Measurements from ENCODE around the gene PKD1.
A peak's percentile ranks its signal among the peaks of the same experiment; 100 is the strongest.

The PKD1 gene

DNA sequence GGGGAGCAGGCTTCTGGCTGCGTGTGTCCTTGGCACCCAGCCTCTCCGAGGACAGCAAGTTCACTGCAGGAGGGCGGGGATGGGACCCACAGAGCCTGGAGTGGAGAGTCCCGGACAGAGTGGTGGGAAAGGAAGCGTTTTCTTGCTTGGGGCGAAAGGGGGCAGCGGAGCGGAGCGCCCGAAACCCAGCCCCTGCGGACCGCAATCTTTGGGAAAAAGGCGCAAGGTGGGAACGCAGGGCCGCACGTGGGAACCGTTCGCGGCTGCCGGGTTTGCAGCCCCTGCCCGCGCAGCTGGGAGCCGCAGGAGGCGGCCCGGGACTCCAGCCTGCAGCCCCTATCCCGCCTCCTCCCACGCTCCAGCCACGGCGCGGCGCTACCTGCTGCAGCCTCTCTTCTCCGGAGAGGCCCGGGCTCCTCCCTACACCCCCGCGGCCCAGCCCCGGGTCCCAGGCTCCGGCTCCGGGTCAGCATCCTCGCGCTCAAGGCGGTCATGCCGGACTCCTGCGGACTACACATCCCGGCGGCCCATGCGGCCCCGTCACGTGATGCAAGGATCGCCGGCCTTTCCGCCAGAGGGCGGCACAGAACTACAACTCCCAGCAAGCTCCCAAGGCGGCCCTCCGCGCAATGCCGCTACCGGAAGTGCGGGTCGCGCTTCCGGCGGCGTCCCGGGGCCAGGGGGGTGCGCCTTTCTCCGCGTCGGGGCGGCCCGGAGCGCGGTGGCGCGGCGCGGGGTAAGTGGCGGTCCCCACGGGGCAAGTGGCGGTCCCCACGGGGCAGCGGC lies 88.2 kb downstream of the PKD1 start, which contains the start of the genes NTHL1 and TSC2 (continued):
- no peak for TF ChIP-seq ZNF223 (tag by site-specific recombination; IDR thresholded peaks at IDR 0.05)
- 0 out of 2 replicates have a peak, but pooled peaks have one; percentile 79 for TF ChIP-seq KLF16 (tag by site-specific recombination; IDR thresholded peaks at IDR 0.05)
- no peak for TF ChIP-seq HOXA7 (CRISPR knock-in tag; IDR thresholded peaks at IDR 0.05; ENCODE audit: borderline replicate concordance)
- TF ChIP-seq WT1 (tag by site-specific recombination; IDR thresholded peaks at IDR 0.05), result peak; percentile 20; the same call in 1 of the 2 replicates
- peak; percentile 74 for TF ChIP-seq ZNF24 (tag by site-specific recombination; IDR thresholded peaks at IDR 0.05)
- no peak for TF ChIP-seq ZNF514 (tag by site-specific recombination; IDR thresholded peaks at IDR 0.05)
- TF ChIP-seq ZNF473 (tag by site-specific recombination; IDR thresholded peaks at IDR 0.05), result no peak
- no peak for TF ChIP-seq SALL2 (tag by site-specific recombination; IDR thresholded peaks at IDR 0.05; ENCODE audit: borderline replicate concordance)
- no peak for TF ChIP-seq ZNF26 (tag by site-specific recombination; IDR thresholded peaks at IDR 0.05)
- TF ChIP-seq ZNF391 (tag by site-specific recombination; IDR thresholded peaks at IDR 0.05; ENCODE audit: borderline replicate concordance, low read depth), result no peak
- no peak for TF ChIP-seq ZNF558 (tag by site-specific recombination; IDR thresholded peaks at IDR 0.05)
- TF ChIP-seq SETDB1 (IDR thresholded peaks at IDR 0.05; ENCODE audit: insufficient read length, low read length), result no peak
- no peak for TF ChIP-seq ZNF239 (tag by site-specific recombination; IDR thresholded peaks at IDR 0.05)
- no peak; the same call in 1 of the 2 replicates for TF ChIP-seq IKZF3 (tag by site-specific recombination; IDR thresholded peaks at IDR 0.05)
- peak; percentile 42; the same call in 1 of the 2 replicates for TF ChIP-seq KLF1 (tag by site-specific recombination; IDR thresholded peaks at IDR 0.05)
- no peak for TF ChIP-seq HOXC10 (CRISPR knock-in tag; IDR thresholded peaks at IDR 0.05)
- TF ChIP-seq OSR2 (tag by site-specific recombination; IDR thresholded peaks at IDR 0.05), result no peak; the same call in 1 of the 2 replicates
- no peak for TF ChIP-seq HOXD13 (CRISPR knock-in tag; IDR thresholded peaks at IDR 0.05; ENCODE audit: borderline replicate concordance)
- TF ChIP-seq ZNF184 (tag by site-specific recombination; IDR thresholded peaks at IDR 0.05), result no peak
- TF ChIP-seq ZNF629 (tag by site-specific recombination; IDR thresholded peaks at IDR 0.05), result peak; percentile 86
- TF ChIP-seq ZSCAN23 (tag by site-specific recombination; IDR thresholded peaks at IDR 0.05), result 0 out of 2 replicates have a peak, but pooled peaks have one; percentile 45
- no peak for TF ChIP-seq ZNF791 (tag by site-specific recombination; IDR thresholded peaks at IDR 0.05)
- TF ChIP-seq ZNF843 (tag by site-specific recombination; IDR thresholded peaks at IDR 0.05), result peak; percentile 47
- TF ChIP-seq ZNF837 (tag by site-specific recombination; IDR thresholded peaks at IDR 0.05), result no peak
- no peak for TF ChIP-seq ZNF280C (tag by site-specific recombination; IDR thresholded peaks at IDR 0.05)
- no peak for TF ChIP-seq ZNF19 (tag by site-specific recombination; IDR thresholded peaks at IDR 0.05; ENCODE audit: low read depth)
- TF ChIP-seq ZNF596 (tag by site-specific recombination; IDR thresholded peaks at IDR 0.05), result 0 out of 2 replicates have a peak, but pooled peaks have one; percentile 15
- no peak for TF ChIP-seq ZNF521 (tag by site-specific recombination; IDR thresholded peaks at IDR 0.05)
- peak; percentile 81 for TF ChIP-seq SP2 (tag by site-specific recombination; IDR thresholded peaks at IDR 0.05)
- TF ChIP-seq FEZF1 (tag by site-specific recombination; IDR thresholded peaks at IDR 0.05), result peak; percentile 30; the same call in 1 of the 2 replicates
- 0 out of 2 replicates have a peak, but pooled peaks have one; percentile 42 for TF ChIP-seq ZNF501 (tag by site-specific recombination; IDR thresholded peaks at IDR 0.05)
- TF ChIP-seq, protein P1, sequence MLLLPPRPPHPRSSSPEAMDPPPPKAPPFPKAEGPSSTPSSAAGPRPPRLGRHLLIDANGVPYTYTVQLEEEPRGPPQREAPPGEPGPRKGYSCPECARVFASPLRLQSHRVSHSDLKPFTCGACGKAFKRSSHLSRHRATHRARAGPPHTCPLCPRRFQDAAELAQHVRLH (tag by site-specific recombination; IDR thresholded peaks at IDR 0.05), result peak; percentile 100
- TF ChIP-seq REPIN1 (tag by site-specific recombination; IDR thresholded peaks at IDR 0.05; ENCODE audit: low read depth), result no peak
- TF ChIP-seq ZNF221 (tag by site-specific recombination; IDR thresholded peaks at IDR 0.05; ENCODE audit: borderline replicate concordance), result no peak
- TF ChIP-seq ZBTB17 (tag by site-specific recombination; IDR thresholded peaks at IDR 0.05), result peak; percentile 96
- TF ChIP-seq ZNF621 (tag by site-specific recombination; IDR thresholded peaks at IDR 0.05), result no peak
- TF ChIP-seq ZNF112 (tag by site-specific recombination; IDR thresholded peaks at IDR 0.05), result no peak
- peak; percentile 32; the same call in 1 of the 2 replicates for TF ChIP-seq ZBTB48 (tag by site-specific recombination; IDR thresholded peaks at IDR 0.05)
- no peak for TF ChIP-seq ZNF155 (tag by site-specific recombination; IDR thresholded peaks at IDR 0.05)
- no peak for TF ChIP-seq ZNF777 (tag by site-specific recombination; IDR thresholded peaks at IDR 0.05; ENCODE audit: borderline replicate concordance)
